ENCODE measurements around the gene MAGI1.

GRCh38 chr3:65572175-65572777 is 466.4 kb downstream of the MAGI1 start:
- TF ChIP-seq, protein P1, sequence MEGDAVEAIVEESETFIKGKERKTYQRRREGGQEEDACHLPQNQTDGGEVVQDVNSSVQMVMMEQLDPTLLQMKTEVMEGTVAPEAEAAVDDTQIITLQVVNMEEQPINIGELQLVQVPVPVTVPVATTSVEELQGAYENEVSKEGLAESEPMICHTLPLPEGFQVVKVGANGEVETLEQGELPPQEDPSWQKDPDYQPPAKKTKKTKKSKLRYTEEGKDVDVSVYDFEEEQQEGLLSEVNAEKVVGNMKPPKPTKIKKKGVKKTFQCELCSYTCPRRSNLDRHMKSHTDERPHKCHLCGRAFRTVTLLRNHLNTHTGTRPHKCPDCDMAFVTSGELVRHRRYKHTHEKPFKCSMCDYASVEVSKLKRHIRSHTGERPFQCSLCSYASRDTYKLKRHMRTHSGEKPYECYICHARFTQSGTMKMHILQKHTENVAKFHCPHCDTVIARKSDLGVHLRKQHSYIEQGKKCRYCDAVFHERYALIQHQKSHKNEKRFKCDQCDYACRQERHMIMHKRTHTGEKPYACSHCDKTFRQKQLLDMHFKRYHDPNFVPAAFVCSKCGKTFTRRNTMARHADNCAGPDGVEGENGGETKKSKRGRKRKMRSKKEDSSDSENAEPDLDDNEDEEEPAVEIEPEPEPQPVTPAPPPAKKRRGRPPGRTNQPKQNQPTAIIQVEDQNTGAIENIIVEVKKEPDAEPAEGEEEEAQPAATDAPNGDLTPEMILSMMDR (conservative IDR thresholded peaks at IDR 0.05 in 1 of 2, IDR thresholded peaks at IDR 0.05 in 1 of 2; ENCODE audit: low read depth in 1 of 2, low read length in 2 of 2): no peak
- TF ChIP-seq EZH2 (IDR thresholded peaks at IDR 0.05; ENCODE audit: low read length, missing control alignments): no peak
